Astrocyte (in vitro differentiated cells and primary cell): ENCODE measurements around the gene IPCEF1. TPM values are rescaled to one million over a fixed set of nuclear protein-coding genes. Genes with fewer than 3 reads are reported as not detected.
"Not testable (repeated sequence)": the region's sequence is repeated elsewhere in the genome, so short reads cannot be mapped to it uniquely, and the experiment has no call there.

Experiments
- DNase-seq: peaks from one replicate; pipeline ENCODE4 v3.0.0-alpha.2; 2010; ENCODE audit warnings: low read depth
- FAIRE-seq: peaks from 2 replicates; lab custom pipeline; 2011; peaks lifted over from hg19 to GRCh38; lab: Jason Lieb, UNC
- H2AFZ ChIP-seq: 2 replicates; pipeline ENCODE4 v1.6.0; 2012; ENCODE audit warnings: low read depth, low read length, inconsistent platforms
- H3K27ac ChIP-seq: 2 replicates; pipeline ENCODE4 v1.5.1; 2011; ENCODE audit warnings: low read depth, low read length, inconsistent platforms
- H3K27me3 ChIP-seq: 2 replicates; pipeline ENCODE4 v1.6.0; 2011; ENCODE audit warnings: low read length, inconsistent platforms; ENCODE audit not compliant: insufficient read depth
- H3K36me3 ChIP-seq: 2 replicates; pipeline ENCODE4 v1.5.1; 2011; ENCODE audit warnings: low read length, inconsistent platforms; ENCODE audit not compliant: insufficient read depth
- H3K4me1 ChIP-seq: 2 replicates; pipeline ENCODE4 v1.5.1; 2011; ENCODE audit warnings: low read length, inconsistent platforms; ENCODE audit not compliant: insufficient read depth
- H3K4me2 ChIP-seq: 2 replicates; pipeline ENCODE4 v1.6.0; 2012; ENCODE audit warnings: low read length, inconsistent platforms
- H3K4me3 ChIP-seq: 2 replicates; pipeline ENCODE4 v1.5.1; 2011; ENCODE audit warnings: low read depth, mild to moderate bottlenecking, low read length, inconsistent platforms; ENCODE audit not compliant: insufficient read depth
- H3K79me2 ChIP-seq: 2 replicates; pipeline ENCODE4 v1.6.0; 2012; ENCODE audit warnings: mild to moderate bottlenecking, low read length, inconsistent platforms; ENCODE audit not compliant: insufficient read depth
- H3K9ac ChIP-seq: 2 replicates; pipeline ENCODE4 v1.6.0; 2012; ENCODE audit warnings: mild to moderate bottlenecking, low read length, inconsistent platforms
- H3K9me3 ChIP-seq: 2 replicates; pipeline ENCODE4 v1.5.1; 2012; ENCODE audit warnings: low read depth, mild to moderate bottlenecking, low read length, inconsistent platforms; ENCODE audit not compliant: insufficient read depth
- H4K20me1 ChIP-seq: 2 replicates; pipeline ENCODE4 v1.6.0; 2012; ENCODE audit warnings: low read length, inconsistent platforms; ENCODE audit not compliant: insufficient read depth
- H3K27ac Mint-ChIP-seq: one replicate; pipeline ENCODE4 v1.8.0; 2021; ENCODE audit warnings: mild to moderate bottlenecking, mixed read lengths; ENCODE audit not compliant: unreplicated experiment
- H3K27me3 Mint-ChIP-seq: one replicate; pipeline ENCODE4 v1.8.0; 2021; ENCODE audit warnings: low read depth, mixed read lengths; ENCODE audit not compliant: unreplicated experiment
- H3K36me3 Mint-ChIP-seq: one replicate; pipeline ENCODE4 v1.8.0; 2021; ENCODE audit warnings: low read depth, mixed read lengths; ENCODE audit not compliant: unreplicated experiment
- H3K4me1 Mint-ChIP-seq: one replicate; pipeline ENCODE4 v1.8.0; 2021; ENCODE audit warnings: low read depth, mixed read lengths; ENCODE audit not compliant: unreplicated experiment
- H3K4me3 Mint-ChIP-seq: one replicate; pipeline ENCODE4 v1.8.0; 2021; ENCODE audit warnings: mild to moderate bottlenecking, moderate library complexity, mixed read lengths; ENCODE audit not compliant: unreplicated experiment
- H3K9me3 Mint-ChIP-seq: one replicate; pipeline ENCODE4 v1.8.0; 2021; ENCODE audit warnings: mild to moderate bottlenecking, mixed read lengths; ENCODE audit not compliant: unreplicated experiment
- EZH2 ChIP-seq: IDR thresholded peaks from 2 replicates; pipeline ENCODE4 v1.6.1; 2012; ENCODE audit warnings: mild to moderate bottlenecking, low read length, inconsistent platforms; ENCODE audit not compliant: insufficient read depth
- total RNA-seq: library from RNA; stranded (reverse); gene quantifications from 2 replicates; pipeline ENCODE4 v1.2.1, GENCODE V29; 2021
- TF ChIP-seq, protein P1 (sequence below): IDR thresholded peaks from 2 replicates; pipeline ENCODE4 v1.5.1; 2011; ENCODE audit warnings: low read depth, mild to moderate bottlenecking, inconsistent platforms, low read length, moderate library complexity; ENCODE audit not compliant: insufficient read depth

The IPCEF1 gene
- total RNA-seq, 1 donor from 2014 or later = 0.16 TPM

DNA sequence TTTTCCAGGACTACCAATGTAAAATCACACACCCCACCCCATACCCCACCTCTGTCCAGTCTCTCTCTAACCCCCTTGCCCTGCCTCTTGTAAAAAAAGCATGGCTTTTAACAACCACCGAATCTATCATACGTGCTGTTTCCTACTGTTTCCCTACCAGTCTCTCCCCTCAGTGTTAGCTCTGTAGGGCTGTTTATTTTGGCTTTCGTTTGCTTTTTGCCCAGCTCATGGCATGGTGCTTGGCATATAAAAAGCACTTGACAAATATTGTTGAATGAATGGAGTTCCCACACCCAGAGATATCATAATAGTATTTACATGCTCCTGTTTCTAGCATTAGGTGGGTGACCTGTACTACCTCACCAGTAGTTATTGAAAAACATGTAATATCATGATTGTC, 169.4 kb downstream of the IPCEF1 start:
- Mint-ChIP-seq H3K4me3 (no peak overlapping the region), H3K27me3 (no peaks in the 10 kb centered on the region), H3K9me3 (no peaks in the 10 kb centered on the region), H3K27ac (no peak overlapping the region), H3K36me3 (no peaks in the 10 kb centered on the region), H3K4me1 (no peaks in the 10 kb centered on the region)
- Histone ChIP-seq H3K79me2 (no peaks in the 10 kb centered on the region), H4K20me1 (no peaks in the 10 kb centered on the region), H3K36me3 (no peaks in the 10 kb centered on the region), H3K4me2 (no peak overlapping the region), H3K4me3 (no peak overlapping the region), H3K27me3 (no peaks in the 10 kb centered on the region), H3K4me1 (no peaks in the 10 kb centered on the region), H2AFZ (no peak overlapping the region), H3K9me3 (peaks cover 3% of the 10 kb centered on the region), H3K9ac (no peak overlapping the region), H3K27ac (no peak overlapping the region)
- FAIRE-seq (no peak), DNase-seq (no peak)
- no peak for TF ChIP-seq EZH2
- TF ChIP-seq, protein P1, sequence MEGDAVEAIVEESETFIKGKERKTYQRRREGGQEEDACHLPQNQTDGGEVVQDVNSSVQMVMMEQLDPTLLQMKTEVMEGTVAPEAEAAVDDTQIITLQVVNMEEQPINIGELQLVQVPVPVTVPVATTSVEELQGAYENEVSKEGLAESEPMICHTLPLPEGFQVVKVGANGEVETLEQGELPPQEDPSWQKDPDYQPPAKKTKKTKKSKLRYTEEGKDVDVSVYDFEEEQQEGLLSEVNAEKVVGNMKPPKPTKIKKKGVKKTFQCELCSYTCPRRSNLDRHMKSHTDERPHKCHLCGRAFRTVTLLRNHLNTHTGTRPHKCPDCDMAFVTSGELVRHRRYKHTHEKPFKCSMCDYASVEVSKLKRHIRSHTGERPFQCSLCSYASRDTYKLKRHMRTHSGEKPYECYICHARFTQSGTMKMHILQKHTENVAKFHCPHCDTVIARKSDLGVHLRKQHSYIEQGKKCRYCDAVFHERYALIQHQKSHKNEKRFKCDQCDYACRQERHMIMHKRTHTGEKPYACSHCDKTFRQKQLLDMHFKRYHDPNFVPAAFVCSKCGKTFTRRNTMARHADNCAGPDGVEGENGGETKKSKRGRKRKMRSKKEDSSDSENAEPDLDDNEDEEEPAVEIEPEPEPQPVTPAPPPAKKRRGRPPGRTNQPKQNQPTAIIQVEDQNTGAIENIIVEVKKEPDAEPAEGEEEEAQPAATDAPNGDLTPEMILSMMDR = no peak

DNA sequence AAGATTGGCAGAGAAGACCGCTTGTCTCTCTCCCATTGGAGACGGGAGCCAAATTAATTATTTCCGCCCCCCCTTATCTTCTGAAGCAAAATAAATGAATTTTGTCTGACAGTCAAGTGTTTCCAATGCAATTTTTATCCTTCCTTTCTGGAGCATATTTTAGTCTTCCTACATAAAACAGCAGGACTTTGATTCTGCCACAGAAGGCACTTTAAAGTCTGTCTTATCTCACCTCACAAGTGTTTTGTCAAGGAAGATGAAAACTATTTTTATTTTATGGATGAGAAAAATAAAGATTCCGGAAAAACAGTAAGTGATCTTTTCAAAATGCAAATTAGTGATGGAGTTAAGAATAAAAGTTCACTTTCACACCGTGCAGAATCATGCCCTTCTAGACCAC, 177.2 kb downstream of the IPCEF1 start:
- no peaks in the 10 kb centered on the region for H3K4me1 Mint-ChIP-seq
- H3K4me3 Mint-ChIP-seq = no peak overlapping the region
- Histone ChIP-seq H3K79me2 (no peaks in the 10 kb centered on the region), H3K27ac (no peak overlapping the region), H4K20me1 (no peaks in the 10 kb centered on the region), H2AFZ (no peak overlapping the region), H3K36me3 (no peaks in the 10 kb centered on the region), H3K27me3 (no peaks in the 10 kb centered on the region), H3K4me1 (no peaks in the 10 kb centered on the region), H3K9me3 (peaks cover 3% of the 10 kb centered on the region), H3K9ac (no peak overlapping the region), H3K4me3 (no peak overlapping the region), H3K4me2 (no peak overlapping the region)
- no peak overlapping the region for H3K27ac Mint-ChIP-seq
- no peak for FAIRE-seq
- no peaks in the 10 kb centered on the region for H3K36me3 Mint-ChIP-seq
- TF ChIP-seq, protein P1 = no peak
- no peak for TF ChIP-seq EZH2
- H3K9me3 Mint-ChIP-seq = peaks cover 9% of the 10 kb centered on the region
- DNase-seq = no peak
- no peaks in the 10 kb centered on the region for H3K27me3 Mint-ChIP-seq

DNA sequence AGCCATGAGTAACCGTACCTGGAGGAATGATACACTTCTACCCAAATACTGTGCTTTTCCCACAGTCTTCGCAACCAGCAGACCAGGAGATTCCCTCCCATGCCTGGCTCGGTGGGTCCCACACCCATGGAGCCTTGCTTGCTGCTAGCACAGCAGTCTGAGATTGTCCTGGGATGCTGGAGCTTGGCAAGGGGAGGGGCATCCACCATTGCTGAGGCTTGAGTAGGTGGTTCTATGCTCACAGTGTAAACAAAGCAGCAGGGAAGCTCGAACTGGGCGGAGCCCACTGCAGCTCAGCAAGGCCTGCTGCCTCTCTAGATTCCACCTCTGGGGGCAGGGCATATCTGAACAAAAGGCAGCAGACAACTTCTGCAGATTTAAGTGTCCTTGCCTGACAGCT, 184.2 kb downstream of the IPCEF1 start:
- not testable (repeated sequence) for H4K20me1 ChIP-seq, H3K36me3 Mint-ChIP-seq
- H3K9me3 Mint-ChIP-seq = peaks cover 20% of the 10 kb centered on the region

More for the DNA sequence above, 184.2 kb downstream of the IPCEF1 start:
- H3K4me3 Mint-ChIP-seq, H3K4me3 ChIP-seq, H3K9ac ChIP-seq, H3K36me3 ChIP-seq, H3K9me3 ChIP-seq, H3K4me2 ChIP-seq, H3K4me1 Mint-ChIP-seq, H3K27ac Mint-ChIP-seq, H3K79me2 ChIP-seq, DNase-seq, FAIRE-seq, H3K27me3 ChIP-seq, H3K4me1 ChIP-seq, H2AFZ ChIP-seq, H3K27me3 Mint-ChIP-seq, H3K27ac ChIP-seq: not testable (repeated sequence)
